HT-29 (cell line): ENCODE data around the gene CDKN2D. TPM values are rescaled to one million over a fixed set of nuclear protein-coding genes. Genes with fewer than 3 reads are reported as not detected.

ENCODE experiments used
- DNase-seq: peaks from one replicate; pipeline ENCODE4 v3.0.0-alpha.2; 2015; ENCODE audit warnings: low spot score
- total RNA-seq: library from RNA; depleted of rRNA; stranded (reverse); fragments of >200 nt; shearing (Covaris generic); gene quantifications from 2 replicates; pipeline ENCODE4 v1.2.3, GENCODE V29; 2014; rRNA removed

The CDKN2D gene
- total RNA-seq: 21.1 and 23.0 TPM in 2 replicates

GRCh38 chr19:10568826-10569651 is at the start of gene CDKN2D:
Gene CDKN2D, minus strand, starts transcription at chr19:10568979. Its CDS starts 326 bp downstream, at chr19:10568653.
- peak; percentile 94 for DNase-seq

GRCh38 chr19:10617409-10618121 is 48.8 kb upstream of the CDKN2D start:
- peak; percentile 25 for DNase-seq

DNA sequence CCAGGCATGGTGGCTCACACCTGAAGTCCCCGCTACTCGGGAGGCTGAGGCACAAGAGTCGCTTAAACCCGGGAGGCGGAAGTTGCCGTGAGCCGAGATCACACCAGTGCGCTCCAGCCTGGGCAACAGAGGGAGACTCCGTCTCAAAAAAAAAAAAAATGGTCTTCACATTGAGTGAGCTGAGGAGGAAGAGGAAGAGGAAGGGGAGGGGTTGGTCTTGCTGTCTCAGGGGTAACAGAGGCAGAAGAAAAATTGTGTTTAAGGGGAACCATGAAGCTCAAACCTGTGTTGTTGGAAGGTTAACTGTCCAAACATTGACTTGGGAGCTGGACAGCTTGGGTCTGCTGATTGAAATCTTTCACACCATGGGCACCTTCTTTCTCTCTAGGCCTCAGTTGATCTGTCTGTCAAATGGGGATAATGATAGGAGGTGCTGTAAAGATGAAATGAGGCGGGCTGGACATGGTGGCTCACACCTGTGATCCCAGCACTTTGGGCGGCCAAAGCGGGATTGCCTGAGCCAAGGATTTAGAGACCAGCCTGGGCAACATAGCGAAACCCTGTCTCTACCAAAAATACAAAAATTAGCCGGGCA is 46.7 kb upstream of the CDKN2D start:
- no peak for DNase-seq

- peak; percentile 54 for DNase-seq
These were observed 43.8 kb upstream of the CDKN2D start for GRCh38 chr19:10612499-10613119.

DNA sequence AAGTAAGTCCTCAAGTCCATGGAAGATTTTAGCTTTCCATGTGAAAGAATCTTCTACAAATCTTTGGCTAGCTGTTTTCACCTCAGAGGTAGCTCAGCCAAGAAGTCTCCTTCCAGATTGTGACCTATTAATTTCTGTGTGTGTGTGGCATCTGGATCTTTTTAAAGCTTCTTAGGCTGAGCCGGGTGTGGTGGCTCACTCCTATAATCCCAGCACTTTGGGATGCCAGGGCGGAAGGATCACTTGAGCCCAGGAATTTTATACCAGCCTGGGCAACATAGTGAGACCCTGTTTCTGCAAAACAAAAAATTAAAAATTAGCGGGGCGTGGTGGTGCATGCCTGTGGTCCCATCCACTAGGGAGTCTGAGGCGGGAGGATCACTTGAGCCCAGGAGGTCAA is 43.1 kb upstream of the CDKN2D start:
- no peak for DNase-seq

- peak; percentile 56 for DNase-seq
These were observed 35.7 kb upstream of the CDKN2D start for GRCh38 chr19:10604460-10604980.

- peak; percentile 20 for DNase-seq
These were observed 35.2 kb upstream of the CDKN2D start for GRCh38 chr19:10603873-10604459.

DNA sequence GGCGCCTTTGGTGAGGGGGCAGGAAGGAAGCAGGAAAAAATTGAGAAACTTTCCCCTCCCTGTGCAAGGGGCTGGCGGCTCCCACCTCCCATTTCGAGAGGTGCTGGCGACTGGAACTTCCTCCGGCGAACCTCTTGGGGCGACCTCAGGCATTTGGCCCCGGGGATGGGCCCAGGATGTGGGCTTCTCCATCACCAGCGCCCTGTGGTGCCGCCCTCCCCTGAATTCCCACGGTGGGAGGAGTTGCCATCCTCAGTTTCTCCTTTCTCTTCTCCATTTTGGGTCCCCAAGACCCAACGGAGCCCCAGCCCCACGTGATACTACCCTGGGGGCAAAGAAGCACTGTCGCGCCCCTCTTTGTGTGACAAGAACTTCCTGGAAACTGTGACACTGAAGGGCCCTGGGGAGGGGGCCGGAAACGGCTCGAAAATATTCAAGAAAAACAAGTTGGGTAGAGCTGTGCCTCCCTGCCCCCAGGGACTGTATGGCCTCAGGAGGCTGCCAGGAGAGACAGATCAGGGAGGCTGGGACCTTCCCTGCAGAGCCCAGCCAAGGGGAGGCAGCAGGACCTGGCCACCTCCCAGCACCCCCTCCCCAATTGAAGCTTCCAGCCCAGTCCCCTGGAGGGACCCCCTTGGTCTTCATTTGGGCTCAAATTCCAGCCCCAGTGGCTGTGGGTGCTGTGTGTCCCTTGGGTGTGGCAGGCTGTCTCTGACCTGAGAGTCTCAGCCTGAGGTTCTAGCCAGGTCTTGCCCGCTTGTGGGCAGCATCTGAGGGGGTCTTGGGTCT is 34.5 kb upstream of the CDKN2D start:
- no peak for DNase-seq

GRCh38 chr19:10602330-10603083 is 33.7 kb upstream of the CDKN2D start:
- peak; percentile 46 for DNase-seq

- DNase-seq: no peak
These were observed 33.2 kb upstream of the CDKN2D start for GRCh38 chr19:10601999-10602329.

DNA sequence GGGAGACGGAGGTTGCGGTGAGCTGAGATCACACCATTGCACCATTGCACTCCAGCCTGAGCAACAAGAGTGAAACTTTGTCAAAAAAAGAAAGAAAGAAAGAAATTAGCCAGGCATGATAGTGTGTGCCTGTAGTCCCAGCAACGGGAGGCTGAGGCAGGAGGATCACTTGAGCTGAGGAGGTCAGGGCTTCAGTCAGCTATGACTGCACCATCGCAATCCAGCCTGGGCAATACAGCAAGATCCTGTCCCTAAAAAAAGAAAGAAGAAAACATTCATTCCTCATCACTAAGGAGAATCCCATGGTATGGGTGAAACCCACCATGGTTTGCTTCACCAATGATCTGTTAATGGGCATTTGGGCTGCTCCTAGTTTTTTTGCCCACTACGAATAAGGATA is 31.4 kb upstream of the CDKN2D start:
- no peak for DNase-seq

- no peak for DNase-seq
These were observed 25.2 kb upstream of the CDKN2D start for GRCh38 chr19:10593820-10594637.

GRCh38 chr19:10593148-10593547 is 24.4 kb upstream of the CDKN2D start:
- no peak for DNase-seq

GRCh38 chr19:10587839-10588150 is 19.0 kb upstream of the CDKN2D start:
- DNase-seq: no peak

- DNase-seq: peak; percentile 63
These were observed 18.5 kb upstream of the CDKN2D start, which contains the start of gene AP1M2 for GRCh38 chr19:10587022-10587838. Gene AP1M2, minus strand, starts transcription at chr19:10587312. Its CDS starts 81 bp downstream, at chr19:10587231.

GRCh38 chr19:10586396-10586795 is 17.6 kb upstream of the CDKN2D start:
- DNase-seq: no peak

DNA sequence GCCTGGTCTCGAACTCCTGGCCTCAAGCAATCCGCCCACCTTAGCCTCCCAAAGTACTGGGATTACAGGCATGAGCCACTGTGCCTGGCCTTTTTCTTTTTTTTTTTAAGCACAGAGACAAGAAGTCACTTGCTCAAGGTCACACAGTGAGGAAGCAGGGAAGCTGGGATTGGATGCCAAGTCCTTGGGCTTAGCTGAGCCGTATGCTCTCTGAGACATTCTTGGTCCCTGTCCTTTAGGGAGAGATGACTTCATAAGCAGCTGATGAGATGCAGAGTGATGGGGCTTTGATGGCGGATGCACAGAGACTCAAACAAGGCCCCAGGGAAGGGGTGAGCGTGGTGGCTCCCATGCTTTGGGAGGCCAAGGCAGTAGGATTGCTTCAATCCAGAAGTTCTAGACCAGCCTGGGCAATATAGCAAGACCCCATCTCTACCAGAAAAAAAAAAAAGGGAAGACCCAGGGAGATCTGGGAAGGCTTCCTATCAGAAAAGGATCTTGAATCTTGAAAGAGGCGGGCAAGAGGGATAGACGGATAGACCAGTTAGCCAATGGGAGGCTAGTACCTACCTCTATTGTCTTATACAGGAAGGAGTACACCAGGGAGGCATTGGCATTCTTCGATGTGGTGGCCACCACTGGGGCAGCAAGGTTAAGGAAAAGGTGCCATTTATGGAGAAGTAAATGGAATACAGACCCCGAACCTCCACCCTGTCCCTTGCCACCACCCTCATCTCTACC is 14.4 kb upstream of the CDKN2D start:
- no peak for DNase-seq
